ENCODE data around the gene PKM.

Gene PKM

DNA sequence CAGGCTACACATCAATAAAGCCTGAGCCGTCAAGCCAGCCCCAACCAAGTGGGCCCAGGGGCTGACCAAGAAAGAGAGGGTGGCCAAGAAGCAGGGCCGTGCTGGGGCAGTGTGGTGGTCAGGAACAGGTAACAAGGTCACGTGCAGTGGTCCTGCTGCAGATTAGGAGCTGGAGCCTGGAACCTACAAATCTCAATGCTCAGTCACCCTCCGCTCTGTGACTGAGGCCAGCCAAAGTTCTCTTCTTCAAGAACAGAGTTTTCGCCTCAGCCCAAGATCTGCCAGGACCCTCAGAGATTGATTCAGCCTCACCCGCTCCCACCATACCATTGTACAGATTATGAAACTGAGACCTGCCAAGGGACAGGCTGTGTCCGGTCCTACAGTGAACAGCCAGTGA lies 60.3 kb downstream of the PKM start:
- Histone ChIP-seq H2AK5ac (ENCODE audit: low read depth, low read length) (peak overlapping the region; percentile 9), H3K9ac (ENCODE audit: low read depth, low read length, poor library complexity) (peak overlapping the region; percentile 13), H3K27me3 (ENCODE audit: control insufficient read depth in 3 of 3, insufficient read depth in 3 of 3, low read depth in 1 of 3, low read length in 3 of 3) (peaks cover 0 to 29% (median 0%) of the 10 kb centered on the region in 3 experiments), H2AFZ (ENCODE audit: low read length) (no peak overlapping the region), H3K4me3 (ENCODE audit: low read length in 2 of 2) (no peak overlapping the region), H3K4ac (ENCODE audit: low read length) (no peak overlapping the region), H3K18ac (ENCODE audit: low read length) (peak overlapping the region; percentile 60), H2BK120ac (ENCODE audit: low read depth, low read length) (no peak overlapping the region), H3K23ac (ENCODE audit: low read depth, low read length, poor library complexity) (peak overlapping the region; percentile 68), H3K36me3 (replicated peaks in 1 of 2; ENCODE audit: control insufficient read depth in 2 of 2, insufficient read depth in 2 of 2, low read length in 2 of 2) (no peaks in the 10 kb centered on the region), H3K4me1 (ENCODE audit: control insufficient read depth in 2 of 2, insufficient read depth in 1 of 2, low read depth in 1 of 2, low read length in 2 of 2) (peaks cover 0 to 9% of the 10 kb centered on the region in 2 donors), H3K4me2 (ENCODE audit: insufficient read depth, low read length, poor library complexity, severe bottlenecking) (no peak overlapping the region), H3K14ac (ENCODE audit: low read length) (no peak overlapping the region), H2BK5ac (ENCODE audit: low read length) (no peak overlapping the region), H2BK15ac (ENCODE audit: low read length) (peak overlapping the region; percentile 52), H2BK12ac (ENCODE audit: low read length) (no peak overlapping the region), H4K91ac (ENCODE audit: low read depth, low read length, poor library complexity) (no peak overlapping the region), H3K27ac (replicated peaks; ENCODE audit: low read length) (no peak overlapping the region), H3K79me1 (ENCODE audit: low read depth, low read length) (no peaks in the 10 kb centered on the region), H4K8ac (ENCODE audit: low read depth, low read length) (no peak overlapping the region), H3K9me3 (replicated peaks in 1 of 2; ENCODE audit: control insufficient read depth in 2 of 2, insufficient read depth in 1 of 2, low read depth in 1 of 2, low read length in 2 of 2) (no peaks in the 10 kb centered on the region)
- no CpG with 5 or more reads among the region's 7 CpGs for WGBS, 2 donors (ENCODE audit: extremely low coverage in 2 of 2, insufficient read length in 2 of 2, insufficient replicate concordance in 1 of 2)
- no peak for DNase-seq (ENCODE audit: low spot score)

DNA sequence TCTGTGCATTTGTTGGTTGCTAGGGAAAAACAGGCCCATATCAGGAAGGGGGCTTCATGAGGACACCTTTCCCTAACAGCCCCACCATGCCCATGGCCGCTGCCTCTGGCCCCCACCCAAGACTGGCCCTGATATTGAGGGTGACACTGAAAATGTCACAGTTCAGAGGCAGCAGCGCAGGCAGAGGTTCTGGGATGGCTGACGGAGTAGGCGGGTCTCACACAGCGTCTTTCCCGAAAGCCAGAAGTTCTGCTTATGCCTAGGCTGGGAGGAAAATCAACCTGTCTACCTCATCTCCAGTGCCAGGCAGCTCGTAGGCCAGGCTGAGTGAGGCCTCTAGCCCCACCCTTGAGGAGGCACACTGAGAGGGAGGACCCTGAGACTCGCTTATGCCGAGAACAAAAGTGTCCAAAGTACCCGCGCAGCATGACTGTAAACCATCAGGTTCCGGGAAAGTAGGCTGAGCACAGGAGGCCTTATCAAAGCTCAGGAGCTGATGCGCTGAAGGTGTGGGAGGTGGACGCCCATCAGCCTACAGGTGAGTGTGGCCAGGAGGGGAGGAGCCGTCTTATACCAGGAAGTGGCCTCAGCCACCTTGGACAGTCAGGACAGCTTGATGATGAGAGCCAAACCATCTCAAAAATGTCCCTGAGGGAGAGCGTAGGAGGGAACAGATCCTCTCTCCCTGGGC lies 60.9 kb downstream of the PKM start:
- H2BK12ac ChIP-seq (ENCODE audit: low read length): no peak overlapping the region
- H4K8ac ChIP-seq (ENCODE audit: low read depth, low read length): no peak overlapping the region
- no peak overlapping the region for H3K4me2 ChIP-seq (ENCODE audit: insufficient read depth, low read length, poor library complexity, severe bottlenecking)
- H3K18ac ChIP-seq (ENCODE audit: low read length): no peak overlapping the region
- peaks cover 0 to 9% of the 10 kb centered on the region in 2 donors for H3K4me1 ChIP-seq (ENCODE audit: control insufficient read depth in 2 of 2, insufficient read depth in 1 of 2, low read depth in 1 of 2, low read length in 2 of 2)
- H3K4ac ChIP-seq (ENCODE audit: low read length): no peak overlapping the region
- H2AK5ac ChIP-seq (ENCODE audit: low read depth, low read length): peak overlapping the region; percentile 9
- H3K36me3 ChIP-seq (replicated peaks in 1 of 2; ENCODE audit: control insufficient read depth in 2 of 2, insufficient read depth in 2 of 2, low read length in 2 of 2): no peaks in the 10 kb centered on the region
- no peak overlapping the region for H2AFZ ChIP-seq (ENCODE audit: low read length)
- no peak overlapping the region for H4K91ac ChIP-seq (ENCODE audit: low read depth, low read length, poor library complexity)
- H3K4me3 ChIP-seq (ENCODE audit: low read length in 2 of 2): no peak overlapping the region
- no peak overlapping the region for H3K27ac ChIP-seq (replicated peaks; ENCODE audit: low read length)
- no peaks in the 10 kb centered on the region for H3K9me3 ChIP-seq (replicated peaks in 1 of 2; ENCODE audit: control insufficient read depth in 2 of 2, insufficient read depth in 1 of 2, low read depth in 1 of 2, low read length in 2 of 2)
- H3K27me3 ChIP-seq (ENCODE audit: control insufficient read depth in 3 of 3, insufficient read depth in 3 of 3, low read depth in 1 of 3, low read length in 3 of 3): peaks cover 0 to 23% (median 0%) of the 10 kb centered on the region in 3 experiments
- H3K23ac ChIP-seq (ENCODE audit: low read depth, low read length, poor library complexity): no peak overlapping the region
- peak overlapping the region; percentile 52 for H2BK15ac ChIP-seq (ENCODE audit: low read length)
- no peak overlapping the region for H3K9ac ChIP-seq (ENCODE audit: low read depth, low read length, poor library complexity)
- H3K14ac ChIP-seq (ENCODE audit: low read length): no peak overlapping the region
- no peak overlapping the region for H2BK120ac ChIP-seq (ENCODE audit: low read depth, low read length)
- H3K79me1 ChIP-seq (ENCODE audit: low read depth, low read length): no peaks in the 10 kb centered on the region
- H2BK5ac ChIP-seq (ENCODE audit: low read length): no peak overlapping the region
- DNase-seq (ENCODE audit: low spot score): no peak
- WGBS, 2 donors (ENCODE audit: extremely low coverage in 2 of 2, insufficient read length in 2 of 2, insufficient replicate concordance in 1 of 2): no CpG with 5 or more reads among the region's 16 CpGs

DNA sequence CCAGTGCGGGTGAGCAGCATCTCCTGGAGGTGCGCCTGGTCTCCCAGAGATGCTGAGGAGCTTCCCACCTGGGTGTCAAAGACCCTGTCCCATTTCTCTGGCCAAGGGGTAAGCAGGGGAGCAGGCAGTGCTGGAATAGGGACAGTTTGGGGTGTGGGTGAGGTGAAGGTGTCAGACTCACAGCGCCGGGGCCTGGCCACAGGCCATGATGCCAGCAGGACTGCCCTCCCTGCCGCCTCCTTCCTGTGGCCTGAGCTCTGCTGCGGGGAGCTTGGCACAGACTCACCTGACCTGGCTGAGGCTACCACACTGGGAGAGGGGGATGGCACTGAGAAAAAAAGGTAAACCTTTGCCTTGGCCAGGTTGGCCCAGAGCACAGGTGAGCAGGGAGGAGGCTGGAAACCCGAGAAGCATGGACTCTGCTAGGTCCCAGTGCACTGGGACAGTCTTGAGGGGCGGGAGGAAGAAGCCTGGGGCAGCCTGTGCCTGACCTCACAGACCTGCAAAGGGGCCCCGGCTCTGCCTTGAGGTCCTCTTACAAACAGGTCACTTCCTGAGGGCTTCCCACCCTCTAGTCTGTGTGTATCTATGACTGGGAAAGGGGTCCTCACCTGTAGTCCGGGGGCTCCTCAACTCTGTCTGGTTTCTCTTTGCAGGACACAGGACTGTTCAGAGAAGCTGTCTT lies 61.6 kb downstream of the PKM start:
- no CpG with 5 or more reads among the region's 10 CpGs for WGBS, 2 donors (ENCODE audit: extremely low coverage in 2 of 2, insufficient read length in 2 of 2, insufficient replicate concordance in 1 of 2)
- Histone ChIP-seq H3K9me3 (replicated peaks in 1 of 2; ENCODE audit: control insufficient read depth in 2 of 2, insufficient read depth in 1 of 2, low read depth in 1 of 2, low read length in 2 of 2) (no peaks in the 10 kb centered on the region), H3K79me1 (ENCODE audit: low read depth, low read length) (no peaks in the 10 kb centered on the region), H3K4me3 (ENCODE audit: low read length in 2 of 2) (no peak overlapping the region), H3K4me2 (ENCODE audit: insufficient read depth, low read length, poor library complexity, severe bottlenecking) (no peak overlapping the region), H3K23ac (ENCODE audit: low read depth, low read length, poor library complexity) (no peak overlapping the region), H2BK120ac (ENCODE audit: low read depth, low read length) (no peak overlapping the region), H2AK5ac (ENCODE audit: low read depth, low read length) (peak overlapping the region; percentile 35), H3K18ac (ENCODE audit: low read length) (no peak overlapping the region), H2AFZ (ENCODE audit: low read length) (no peak overlapping the region), H3K27ac (replicated peaks; ENCODE audit: low read length) (no peak overlapping the region), H3K9ac (ENCODE audit: low read depth, low read length, poor library complexity) (no peak overlapping the region), H4K91ac (ENCODE audit: low read depth, low read length, poor library complexity) (no peak overlapping the region), H2BK5ac (ENCODE audit: low read length) (no peak overlapping the region), H3K27me3 (ENCODE audit: control insufficient read depth in 3 of 3, insufficient read depth in 3 of 3, low read depth in 1 of 3, low read length in 3 of 3) (peaks cover 0 to 17% (median 0%) of the 10 kb centered on the region in 3 experiments), H3K4me1 (ENCODE audit: control insufficient read depth in 2 of 2, insufficient read depth in 1 of 2, low read depth in 1 of 2, low read length in 2 of 2) (peaks cover 0 to 9% of the 10 kb centered on the region in 2 donors), H3K36me3 (replicated peaks in 1 of 2; ENCODE audit: control insufficient read depth in 2 of 2, insufficient read depth in 2 of 2, low read length in 2 of 2) (no peaks in the 10 kb centered on the region), H3K4ac (ENCODE audit: low read length) (no peak overlapping the region), H4K8ac (ENCODE audit: low read depth, low read length) (no peak overlapping the region), H3K14ac (ENCODE audit: low read length) (peak overlapping the region; percentile 3), H2BK12ac (ENCODE audit: low read length) (no peak overlapping the region), H2BK15ac (ENCODE audit: low read length) (no peak overlapping the region)
- no peak for DNase-seq (ENCODE audit: low spot score)

DNA sequence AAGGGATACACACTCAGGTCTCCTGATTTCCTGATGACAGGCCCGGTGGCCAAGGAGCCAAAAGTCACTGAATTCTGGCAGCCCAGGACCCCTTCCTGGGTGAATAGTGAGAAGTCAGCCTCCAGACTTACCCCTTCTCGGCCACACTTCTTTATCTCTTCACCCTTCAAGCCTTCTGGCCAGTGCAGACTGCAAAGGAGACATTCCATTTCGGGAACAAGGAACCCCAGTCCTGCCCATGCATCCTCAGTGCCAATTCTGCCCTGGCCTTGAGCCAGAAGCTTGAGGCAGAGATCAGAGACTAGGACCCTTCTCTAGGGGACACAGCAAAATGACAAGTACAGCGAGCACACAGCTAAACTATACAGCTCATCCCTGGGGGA lies 62.2 kb downstream of the PKM start:
- Histone ChIP-seq H3K23ac (ENCODE audit: low read depth, low read length, poor library complexity) (no peak overlapping the region), H3K4me3 (ENCODE audit: low read length in 2 of 2) (no peak overlapping the region), H3K79me1 (ENCODE audit: low read depth, low read length) (no peaks in the 10 kb centered on the region), H4K8ac (ENCODE audit: low read depth, low read length) (no peak overlapping the region), H2BK5ac (ENCODE audit: low read length) (no peak overlapping the region), H3K18ac (ENCODE audit: low read length) (no peak overlapping the region), H2BK15ac (ENCODE audit: low read length) (no peak overlapping the region), H2BK12ac (ENCODE audit: low read length) (no peak overlapping the region), H3K36me3 (replicated peaks in 1 of 2; ENCODE audit: control insufficient read depth in 2 of 2, insufficient read depth in 2 of 2, low read length in 2 of 2) (no peaks in the 10 kb centered on the region), H2AK5ac (ENCODE audit: low read depth, low read length) (peak overlapping the region; percentile 35), H3K4me2 (ENCODE audit: insufficient read depth, low read length, poor library complexity, severe bottlenecking) (no peak overlapping the region), H2AFZ (ENCODE audit: low read length) (peak overlapping the region; percentile 75), H3K9me3 (replicated peaks in 1 of 2; ENCODE audit: control insufficient read depth in 2 of 2, insufficient read depth in 1 of 2, low read depth in 1 of 2, low read length in 2 of 2) (no peaks in the 10 kb centered on the region), H2BK120ac (ENCODE audit: low read depth, low read length) (no peak overlapping the region), H3K9ac (ENCODE audit: low read depth, low read length, poor library complexity) (no peak overlapping the region), H3K27ac (replicated peaks; ENCODE audit: low read length) (no peak overlapping the region), H3K27me3 (ENCODE audit: control insufficient read depth in 3 of 3, insufficient read depth in 3 of 3, low read depth in 1 of 3, low read length in 3 of 3) (peaks cover 0 to 12% (median 0%) of the 10 kb centered on the region in 3 experiments), H3K4me1 (ENCODE audit: control insufficient read depth in 2 of 2, insufficient read depth in 1 of 2, low read depth in 1 of 2, low read length in 2 of 2) (peaks cover 1 to 9% of the 10 kb centered on the region in 2 donors), H4K91ac (ENCODE audit: low read depth, low read length, poor library complexity) (no peak overlapping the region), H3K4ac (ENCODE audit: low read length) (no peak overlapping the region), H3K14ac (ENCODE audit: low read length) (peak overlapping the region; percentile 3)
- no CpG with 5 or more reads among the region's 4 CpGs for WGBS, 2 donors (ENCODE audit: extremely low coverage in 2 of 2, insufficient read length in 2 of 2, insufficient replicate concordance in 1 of 2)
- no peak for DNase-seq (ENCODE audit: low spot score)

Data from neuronal stem cell (in vitro differentiated cells).